Activated T-cell treated with anti-CD3 and anti-CD28 coated beads, Interleukin-2, amount 50 U/mL, for 48 hours (primary cell): ENCODE measurements around the gene HIVEP1.

Source experiments
- DNase-seq, 2 experiments: peaks; one replicate each; pipeline ENCODE4 v3.0.0-alpha.2; 2020

The HIVEP1 gene

GRCh38 chr6:12200761-12201160, 188.6 kb downstream of the HIVEP1 start:
- no peak for DNase-seq

- no peak for DNase-seq
Measured at GRCh38 chr6:12203001-12203400, 190.9 kb downstream of the HIVEP1 start.

- peak; percentile 26 to 36 for DNase-seq
Measured at GRCh38 chr6:12208190-12208589, 196.1 kb downstream of the HIVEP1 start.

- DNase-seq: no peak
Measured at GRCh38 chr6:12208673-12209072, 196.6 kb downstream of the HIVEP1 start.
